ENCODE data around the gene ESPN.
"Not testable (repeated sequence)": the region's sequence is repeated elsewhere in the genome, so short reads cannot be mapped to it uniquely, and the experiment has no call there.

- not testable (repeated sequence) for TF ChIP-seq POLR2A (IDR thresholded peaks at IDR 0.05; ENCODE audit: low read depth, low read length); CTCF (conservative IDR thresholded peaks at IDR 0.05; ENCODE audit: low read depth, low read length); FOS (IDR thresholded peaks at IDR 0.05; ENCODE audit: low read depth, low read length); RAD21 (IDR thresholded peaks at IDR 0.05; ENCODE audit: low read length); SMC3 (IDR thresholded peaks at IDR 0.05; ENCODE audit: low read depth, low read length); RCOR1 (IDR thresholded peaks at IDR 0.05; ENCODE audit: insufficient replicate concordance, low read length); CEBPB (IDR thresholded peaks at IDR 0.05; ENCODE audit: low read depth, low read length); RFX5 (IDR thresholded peaks at IDR 0.05; ENCODE audit: low read depth, low read length); BHLHE40 (IDR thresholded peaks at IDR 0.05; ENCODE audit: low read depth, low read length)
Measured at GRCh38 chr1:6395781-6396244, 28.8 kb upstream of the ESPN start.
